ENCODE data around the gene CDC42BPB.
"Not testable (repeated sequence)": the region's sequence is repeated elsewhere in the genome, so short reads cannot be mapped to it uniquely, and the experiment has no call there.

Gene CDC42BPB

DNA sequence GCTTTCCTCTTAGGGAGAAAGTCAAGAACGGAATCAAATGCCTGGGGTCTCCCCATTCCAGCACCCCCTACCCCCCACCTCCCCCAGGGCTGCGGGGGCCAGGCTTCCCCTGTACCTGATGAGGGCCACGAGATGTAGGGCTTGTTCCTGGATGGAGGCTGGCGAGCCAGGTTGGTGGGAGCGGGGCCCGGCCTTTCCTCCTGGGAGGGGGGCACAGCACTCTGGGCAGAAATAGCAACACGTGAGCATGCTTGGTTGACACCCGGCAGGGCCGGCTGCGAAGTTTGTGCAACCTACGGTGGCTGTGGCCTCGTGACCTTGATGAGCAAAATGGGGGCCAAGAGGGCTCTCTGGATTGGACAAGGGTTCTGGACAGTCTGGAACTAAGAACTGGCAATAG, 119.2 kb downstream of the CDC42BPB start:
- no peak for DNase-seq

DNA sequence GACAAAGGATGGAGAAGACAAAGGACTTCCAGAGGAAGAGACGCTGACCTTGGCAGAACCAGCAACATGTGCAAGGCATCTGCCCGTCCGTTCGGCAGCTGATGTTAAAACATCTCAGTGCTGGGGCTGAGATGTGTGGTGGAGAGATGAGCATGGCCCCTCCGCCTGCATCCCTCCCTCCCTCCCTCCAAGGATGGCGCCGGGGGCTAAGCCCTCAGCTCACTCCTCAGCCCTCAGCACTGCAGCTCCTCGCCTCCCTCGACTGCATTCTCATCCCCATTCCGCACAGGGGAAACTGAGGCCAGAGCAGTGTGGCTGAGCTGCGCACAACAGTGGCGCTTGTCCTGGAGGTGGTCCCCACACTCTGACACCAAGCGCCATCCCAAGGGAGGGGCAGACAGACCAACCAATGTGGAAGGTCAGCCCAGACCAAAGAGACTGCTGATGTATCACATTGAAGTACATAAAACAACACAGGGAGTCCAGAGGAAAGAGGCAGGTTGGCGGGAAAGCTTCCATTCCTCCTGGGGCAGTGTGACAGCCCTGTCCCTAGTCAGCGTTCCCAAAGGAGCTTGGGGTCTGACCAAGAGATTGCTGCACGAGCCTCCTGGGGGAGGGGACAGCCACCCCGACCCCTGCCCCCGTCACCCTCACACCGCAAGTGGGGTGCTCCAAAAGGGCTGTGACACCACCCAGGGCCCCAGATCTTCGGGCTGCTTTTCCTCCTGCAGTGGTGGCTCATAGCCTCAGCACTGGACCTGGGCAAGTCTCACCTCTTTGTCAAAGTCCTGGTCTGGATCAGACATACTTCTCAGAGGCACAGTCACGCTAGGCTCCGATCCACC, 119.8 kb downstream of the CDC42BPB start:
- no peak for DNase-seq

DNA sequence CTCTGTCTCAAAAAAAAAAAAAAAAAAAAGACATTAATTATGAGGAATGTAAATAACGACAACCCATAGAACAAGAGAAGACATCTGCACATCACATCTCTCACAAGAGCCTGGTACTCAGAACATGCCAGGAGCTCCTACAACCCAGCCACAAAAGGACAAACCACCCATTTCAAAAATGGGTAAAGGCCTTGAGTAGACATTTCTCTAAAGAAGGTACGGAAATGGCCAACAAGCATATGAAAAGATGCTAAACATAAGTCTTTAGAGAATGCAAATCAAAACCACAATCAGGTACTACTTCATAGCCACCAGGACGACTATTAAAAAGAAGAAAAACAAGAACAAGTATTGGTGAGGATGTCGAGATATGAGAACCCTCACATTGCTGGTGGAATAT, 121.6 kb downstream of the CDC42BPB start:
- DNase-seq, result no peak

DNA sequence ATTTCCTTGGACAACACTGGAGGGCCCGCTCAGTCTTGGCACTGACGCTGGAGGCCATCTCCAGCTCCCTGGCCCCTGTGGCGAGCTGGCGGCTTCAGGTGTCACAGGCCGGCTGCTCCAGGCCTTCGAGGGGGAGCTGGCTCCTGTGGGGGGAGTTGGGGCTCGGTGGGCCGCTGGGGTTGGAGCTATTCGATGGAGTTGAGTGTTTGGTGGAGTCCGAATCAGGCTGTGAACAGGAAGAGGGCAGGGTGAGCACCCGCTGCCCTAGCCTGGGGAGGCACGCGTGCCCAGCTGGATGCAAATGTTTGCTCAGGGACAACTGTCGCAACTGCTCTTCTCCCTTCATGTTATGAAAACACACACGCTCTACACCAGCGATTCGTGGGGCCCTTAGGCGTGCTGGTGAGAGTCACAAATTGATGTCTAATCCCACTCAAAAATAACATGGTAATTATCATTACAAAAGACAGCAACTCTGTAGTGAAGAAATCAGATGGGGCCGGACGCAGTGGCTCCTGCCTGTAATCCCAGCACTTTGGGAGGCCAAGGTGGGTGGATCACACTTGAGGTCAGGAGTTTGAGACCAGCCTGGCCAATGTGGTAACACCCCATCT, 123.6 kb downstream of the CDC42BPB start:
- DNase-seq, result no peak

DNA sequence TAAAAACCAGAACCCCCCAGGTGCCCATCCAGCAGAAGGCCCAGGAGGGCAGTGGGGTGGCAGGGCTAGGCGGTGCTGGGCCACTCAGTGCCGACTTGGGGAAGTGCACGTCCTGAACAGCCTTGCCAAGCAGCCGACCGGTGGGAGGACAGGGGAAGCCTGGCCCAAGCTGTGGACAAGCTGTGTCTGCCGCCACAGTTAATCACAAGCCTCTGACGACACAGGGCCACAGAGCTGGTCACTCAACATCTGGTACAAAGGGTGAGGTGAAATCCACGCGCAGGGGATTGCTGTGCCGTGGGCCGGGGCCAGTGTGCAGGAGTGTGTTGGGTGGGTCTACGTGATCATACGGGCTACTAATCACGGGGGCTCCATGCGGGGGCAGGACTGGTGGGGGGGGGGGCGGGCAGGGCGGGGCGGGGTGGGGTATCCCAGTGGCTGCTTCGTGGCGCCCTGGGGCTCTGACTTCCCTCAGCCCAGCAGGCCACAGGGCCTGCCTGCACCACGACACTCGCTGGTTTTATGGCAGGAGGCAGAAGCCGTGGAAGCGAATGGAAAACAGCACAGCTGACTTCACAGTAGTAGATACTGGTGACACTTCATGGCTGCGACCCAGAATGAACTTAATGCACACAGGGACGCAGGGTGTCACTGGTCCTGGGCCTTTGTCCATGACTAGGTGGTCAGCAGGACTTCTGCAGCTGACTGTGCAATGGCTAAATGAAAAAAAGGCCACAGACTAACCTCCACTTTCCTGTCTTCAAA, 124.7 kb downstream of the CDC42BPB start:
- no peak for DNase-seq

DNA sequence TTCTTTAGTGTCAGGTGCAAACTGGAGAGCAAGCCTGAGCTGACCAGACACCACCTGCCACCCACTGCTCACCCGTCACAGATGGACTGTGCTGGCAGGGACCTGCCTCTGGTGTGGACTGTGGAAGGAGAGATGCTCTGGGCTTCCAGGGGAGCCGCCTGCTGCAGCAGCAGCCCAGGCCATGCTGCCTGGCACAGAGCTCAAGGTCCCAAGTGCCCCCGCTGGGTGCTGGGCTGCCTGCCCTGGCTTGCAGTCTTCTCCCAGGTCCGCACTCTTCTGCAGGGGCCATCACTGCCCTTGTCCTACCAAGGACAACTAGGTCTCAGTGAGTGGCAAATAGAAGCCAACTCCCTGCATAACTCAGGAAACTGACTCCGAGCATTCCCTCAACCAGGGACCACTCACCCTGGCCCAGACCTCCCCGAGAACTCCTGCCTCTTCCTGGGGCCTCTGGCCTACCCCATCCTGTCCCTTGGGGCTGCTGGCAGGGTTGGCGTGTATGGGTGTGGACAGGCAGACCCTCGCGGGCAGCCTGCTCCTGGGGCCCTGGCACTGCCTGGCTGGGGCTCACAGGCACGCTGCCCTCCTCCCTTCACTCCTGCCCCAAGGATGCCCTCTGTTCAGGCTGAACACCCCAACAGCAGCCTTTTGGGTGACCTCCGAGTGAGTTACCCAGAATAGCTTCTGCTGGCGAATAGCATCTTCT, 125.6 kb downstream of the CDC42BPB start:
- DNase-seq, result no peak

DNA sequence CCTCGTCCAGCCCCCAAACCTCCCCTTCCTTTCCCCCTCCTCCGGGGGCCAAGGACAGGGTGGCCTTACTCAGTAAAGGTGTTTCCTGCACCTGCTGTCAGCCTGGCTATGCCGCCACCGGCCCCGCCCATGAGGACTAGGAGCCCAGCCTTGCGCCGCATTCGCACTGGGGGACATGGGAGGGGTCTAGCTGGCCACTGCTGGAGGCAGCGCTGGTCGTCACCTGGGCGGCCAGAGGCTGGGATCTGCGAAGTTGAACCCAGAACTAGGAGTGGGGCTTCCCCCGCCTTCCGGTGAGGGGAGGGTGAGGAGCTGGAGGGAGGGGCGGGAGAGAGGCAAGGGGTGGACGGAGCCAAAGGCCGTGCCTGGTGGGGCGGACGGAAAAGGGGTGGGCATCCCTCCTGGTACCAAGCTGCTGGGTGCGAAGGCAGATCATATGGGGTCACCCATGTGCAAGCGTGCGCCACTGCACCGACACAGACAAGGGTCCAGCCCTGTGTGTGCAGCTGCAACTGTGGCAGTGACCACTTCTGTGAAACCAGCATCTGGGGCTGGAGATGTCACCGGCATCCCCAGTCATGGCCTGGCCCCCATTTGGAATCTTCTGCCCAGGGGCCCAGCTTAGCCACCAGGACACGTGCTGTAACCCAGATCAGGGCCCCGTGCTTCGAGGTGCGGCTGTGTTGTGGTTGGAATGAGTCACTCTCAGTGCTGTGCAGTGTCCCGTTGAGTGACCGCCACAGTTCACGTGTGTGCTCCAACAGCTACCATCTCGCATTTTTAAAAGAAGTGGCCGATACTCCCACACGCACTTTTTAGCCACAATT, 126.4 kb downstream of the CDC42BPB start:
- no peak for DNase-seq

DNA sequence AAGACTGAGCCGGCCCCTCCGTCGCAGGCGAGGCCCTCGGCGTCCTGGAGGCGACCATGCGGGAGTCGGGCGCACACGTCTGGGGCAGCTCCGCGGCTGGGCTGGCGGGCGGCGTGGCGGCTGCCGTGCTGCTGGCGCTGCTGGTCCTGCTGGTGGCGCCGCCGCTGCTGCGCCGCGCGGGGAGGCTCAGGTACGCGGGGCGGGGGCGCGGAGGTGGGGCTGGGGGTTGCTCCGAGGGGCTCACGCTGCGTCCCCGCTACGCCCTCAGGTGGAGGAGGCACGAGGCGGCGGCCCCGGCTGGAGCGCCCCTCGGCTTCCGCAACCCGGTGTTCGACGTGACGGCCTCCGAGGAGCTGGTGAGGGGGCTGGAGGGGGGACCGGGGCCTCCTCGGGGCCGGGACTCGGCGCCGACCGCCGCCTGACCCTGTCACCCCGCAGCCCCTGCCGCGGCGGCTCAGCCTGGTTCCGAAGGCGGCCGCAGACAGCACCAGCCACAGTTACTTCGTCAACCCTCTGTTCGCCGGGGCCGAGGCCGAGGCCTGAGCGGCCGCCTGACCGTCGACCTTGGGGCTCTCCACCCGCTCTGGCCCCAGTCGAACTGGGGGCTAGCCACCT, 127.1 kb downstream of the CDC42BPB start:
- DNase-seq, result no peak

DNA sequence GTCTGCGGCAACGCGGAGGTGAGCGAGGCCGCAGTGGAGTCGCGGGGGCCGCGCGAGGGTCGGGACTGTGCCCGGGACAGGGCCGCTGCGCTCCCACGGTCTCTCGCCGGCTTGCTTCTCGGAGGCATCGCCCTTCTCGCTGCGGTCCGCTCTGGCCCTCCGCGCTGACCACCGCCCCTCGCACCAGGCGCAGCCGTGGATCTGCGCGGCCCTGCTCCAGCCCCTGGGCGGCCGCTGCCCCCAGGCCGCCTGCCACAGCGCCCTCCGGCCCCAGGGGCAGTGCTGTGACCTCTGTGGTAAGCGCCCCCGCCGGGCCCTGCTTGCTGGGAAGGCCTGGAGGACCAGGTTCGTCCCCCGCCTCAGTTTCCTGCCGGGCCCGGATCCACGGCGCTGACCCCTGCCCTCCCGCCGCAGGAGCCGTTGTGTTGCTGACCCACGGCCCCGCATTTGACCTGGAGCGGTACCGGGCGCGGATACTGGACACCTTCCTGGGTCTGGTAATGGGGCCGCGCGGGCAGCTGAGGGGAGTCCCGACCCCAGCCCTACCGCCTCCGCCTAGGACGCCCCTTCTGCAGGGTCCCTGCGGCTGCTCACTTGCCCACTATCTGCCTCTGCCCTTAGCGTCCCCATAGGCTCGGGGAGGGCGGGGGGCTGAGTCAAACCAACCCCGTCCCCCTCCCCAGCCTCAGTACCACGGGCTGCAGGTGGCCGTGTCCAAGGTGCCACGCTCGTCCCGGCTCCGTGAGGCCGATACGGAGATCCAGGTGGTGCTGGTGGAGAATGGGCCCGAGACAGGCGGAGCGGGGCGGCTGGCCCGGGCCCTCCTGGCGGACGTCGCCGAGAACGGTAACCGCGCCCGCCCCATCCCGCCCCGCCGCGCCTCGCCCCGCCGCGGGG, 127.9 kb downstream of the CDC42BPB start:
- no peak for DNase-seq

DNA sequence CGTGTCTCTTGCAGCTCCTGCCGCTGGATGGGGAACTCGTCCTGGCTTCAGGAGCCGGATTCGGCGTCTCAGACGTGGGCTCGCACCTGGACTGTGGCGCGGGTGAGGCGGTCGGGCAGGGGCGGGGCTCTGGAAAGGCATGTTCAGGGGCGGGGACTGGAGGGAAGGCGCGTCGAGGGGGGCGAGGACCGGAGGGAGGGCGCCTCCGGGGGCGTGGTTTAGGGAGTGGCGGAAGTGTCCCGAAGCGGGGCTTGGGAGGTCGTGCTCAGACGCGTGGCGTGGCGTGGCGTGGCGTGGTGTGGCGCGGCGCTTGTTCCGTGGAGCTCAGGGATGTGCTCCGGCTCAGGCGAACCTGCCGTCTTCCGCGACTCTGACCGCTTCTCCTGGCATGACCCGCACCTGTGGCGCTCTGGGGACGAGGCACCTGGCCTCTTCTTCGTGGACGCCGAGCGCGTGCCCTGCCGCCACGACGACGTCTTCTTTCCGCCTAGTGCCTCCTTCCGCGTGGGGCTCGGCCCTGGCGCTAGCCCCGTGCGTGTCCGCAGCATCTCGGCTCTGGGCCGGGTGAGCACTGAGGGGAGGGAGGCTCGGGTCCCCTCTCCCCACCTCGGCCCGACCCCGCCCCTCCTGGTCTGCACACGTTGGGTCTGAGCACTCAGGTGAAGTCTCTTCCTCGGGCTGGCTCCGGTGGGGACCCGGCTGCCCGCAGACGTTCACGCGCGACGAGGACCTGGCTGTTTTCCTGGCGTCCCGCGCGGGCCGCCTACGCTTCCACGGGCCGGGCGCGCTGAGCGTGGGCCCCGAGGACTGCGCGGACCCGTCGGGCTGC, 128.7 kb downstream of the CDC42BPB start:
- peak; percentile 72 for DNase-seq

DNA sequence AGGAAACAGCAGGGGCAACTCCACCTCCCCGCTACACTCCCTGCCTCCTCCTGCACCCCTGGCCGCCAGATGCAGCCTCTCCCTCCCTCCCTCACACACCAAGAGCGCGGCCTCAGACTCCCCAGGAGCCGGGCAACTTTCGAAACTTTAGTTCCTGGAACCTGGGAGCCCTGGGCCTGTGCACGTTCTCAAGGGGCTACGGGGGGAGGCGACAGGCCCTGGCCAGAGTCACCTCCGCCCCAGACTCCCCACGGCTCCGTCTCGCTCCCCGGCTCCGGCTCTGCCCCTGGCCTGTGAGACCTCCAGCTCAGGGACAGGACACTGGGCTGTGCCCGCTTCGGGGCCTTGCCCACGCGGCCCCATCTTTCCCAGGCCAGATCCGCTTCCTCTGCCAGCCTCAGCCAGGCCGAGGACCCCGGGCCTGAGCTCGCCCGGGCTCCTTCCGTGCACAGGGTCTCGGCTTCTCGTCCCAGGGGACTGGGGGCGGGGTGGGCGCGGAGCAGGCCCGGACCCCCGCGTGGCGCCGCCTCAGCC, 129.4 kb downstream of the CDC42BPB start:
- DNase-seq, result no peak

DNA sequence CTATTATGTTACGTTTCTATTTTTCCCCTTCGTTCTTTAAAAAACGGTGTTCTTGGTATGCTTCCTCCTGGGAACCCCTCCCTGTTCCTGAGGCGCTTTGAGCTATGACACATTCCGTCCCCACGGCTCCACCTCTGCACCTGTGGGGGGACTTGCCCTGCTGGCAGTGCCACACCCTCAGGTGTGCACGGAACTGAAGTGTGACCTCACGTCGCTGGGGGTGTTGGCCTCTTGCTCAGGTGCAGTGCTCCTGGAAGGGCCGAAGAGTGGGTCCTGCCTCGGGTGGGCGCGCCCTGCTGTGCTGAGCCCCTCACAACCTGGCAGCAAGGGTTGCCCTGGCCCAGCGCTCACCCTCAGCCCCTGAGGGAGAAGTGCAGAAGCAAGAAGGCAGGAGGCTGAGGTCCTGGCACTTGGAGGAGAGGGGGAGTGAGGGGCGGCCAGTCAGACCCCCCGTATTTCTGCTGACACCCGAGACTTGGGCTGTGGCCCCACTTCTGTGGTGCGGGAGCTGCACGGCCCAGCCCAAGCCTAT, 129.9 kb downstream of the CDC42BPB start:
- DNase-seq, result no peak

DNA sequence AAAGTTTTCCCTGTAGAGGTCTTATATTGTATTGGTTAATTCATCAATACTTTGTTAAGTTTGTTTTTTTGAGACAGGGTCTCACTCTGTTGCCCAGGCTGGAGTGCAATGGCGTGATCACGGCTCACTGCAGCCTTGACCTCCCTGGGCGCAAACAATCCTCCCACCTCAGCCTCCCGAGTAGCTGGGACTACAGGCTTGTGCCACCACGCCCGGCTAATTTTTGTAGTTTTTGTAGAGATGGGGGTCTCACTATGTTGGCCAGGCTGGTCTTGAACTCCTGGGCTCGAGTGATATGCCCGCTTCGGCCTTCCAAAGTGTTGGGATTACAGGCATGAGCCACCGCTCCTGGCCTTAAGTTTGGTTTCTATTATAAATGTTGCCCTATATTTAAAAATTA, 130.5 kb downstream of the CDC42BPB start:
- DNase-seq, result not testable (repeated sequence)

DNA sequence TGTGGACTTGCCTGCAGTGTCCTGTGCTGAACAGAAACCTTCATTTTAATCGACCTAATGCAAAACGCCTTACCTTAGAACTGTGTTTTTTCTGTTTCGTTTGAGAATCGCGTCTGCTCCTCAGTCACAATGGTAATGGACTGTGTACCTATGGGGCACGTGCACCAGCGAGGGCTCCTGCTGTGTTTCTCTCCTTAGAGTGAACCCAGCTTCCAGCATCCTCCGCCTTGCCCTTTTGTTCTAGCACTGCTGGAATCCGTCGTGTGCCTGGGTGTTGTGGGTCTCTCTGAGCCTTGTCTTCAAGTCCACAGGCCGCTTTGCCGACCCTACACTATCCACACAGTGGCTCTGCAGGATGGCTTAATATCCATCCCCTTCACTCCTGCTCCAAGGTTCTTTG, 131.2 kb downstream of the CDC42BPB start:
- DNase-seq, result no peak

DNA sequence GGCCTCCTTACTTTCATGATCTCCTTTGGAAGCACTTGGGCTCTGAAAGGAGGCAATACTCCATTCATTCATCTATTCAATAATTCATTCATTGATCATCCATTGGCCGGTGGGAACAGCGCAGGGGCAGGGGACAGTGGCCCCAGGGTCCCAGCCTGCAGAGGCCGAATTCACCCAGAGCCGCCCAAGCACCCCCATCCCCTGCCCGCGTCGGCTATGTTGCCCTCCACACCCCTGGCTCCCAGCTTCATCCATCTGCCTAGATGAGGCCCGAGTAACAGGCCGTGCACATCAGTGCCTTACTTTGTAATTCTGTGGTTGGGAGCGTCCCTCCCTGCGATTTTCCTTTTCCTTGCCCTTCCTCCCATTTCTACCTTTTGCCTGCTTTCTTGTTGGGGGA, 131.7 kb downstream of the CDC42BPB start:
- DNase-seq, result no peak

DNA sequence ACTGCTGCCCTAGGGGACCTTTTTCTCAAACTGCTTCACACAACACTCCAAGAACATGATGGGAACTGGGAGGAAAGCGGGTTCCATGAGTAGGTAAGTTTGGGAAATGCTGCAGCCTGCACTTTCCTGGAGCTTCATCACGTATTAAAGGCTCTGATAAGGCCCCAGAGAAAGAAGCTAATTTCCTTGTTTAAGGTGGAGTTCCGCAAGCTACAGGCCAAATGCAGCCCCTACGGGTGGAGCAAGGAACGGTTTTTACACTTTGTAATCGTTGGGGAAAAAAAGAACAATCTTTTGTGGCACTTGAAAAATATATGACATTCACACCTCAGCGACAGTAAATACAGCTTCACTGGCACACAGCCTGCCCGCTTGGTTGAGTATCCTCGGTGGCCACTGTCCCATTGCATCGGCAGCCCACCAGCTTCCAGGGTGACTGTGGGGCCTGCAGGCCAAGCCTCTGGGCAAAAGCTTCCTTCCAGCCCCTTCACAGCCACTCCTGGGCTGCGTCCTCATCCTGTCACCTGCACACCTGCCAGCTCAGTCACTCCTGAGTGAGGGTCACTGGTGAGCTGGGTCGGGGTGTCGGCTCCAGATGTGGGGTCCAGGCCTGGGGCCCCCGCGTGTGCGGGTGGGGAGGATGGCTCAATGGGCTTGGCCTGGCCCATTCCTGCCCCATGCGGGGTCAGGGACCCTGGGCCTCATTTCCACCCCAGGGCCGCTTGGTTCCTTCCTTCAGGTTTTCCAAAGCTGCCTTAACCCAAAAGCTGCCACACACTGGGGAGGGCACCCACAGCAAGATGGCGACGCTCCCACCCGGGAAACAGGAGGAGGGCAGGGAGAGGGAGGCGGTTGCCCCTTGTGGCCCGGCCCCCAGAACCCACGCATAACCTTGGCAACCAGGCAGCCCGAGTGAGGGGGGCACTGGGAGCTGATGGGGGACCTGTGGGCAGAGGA, 132.4 kb downstream of the CDC42BPB start:
- DNase-seq, result peak; percentile 6

DNA sequence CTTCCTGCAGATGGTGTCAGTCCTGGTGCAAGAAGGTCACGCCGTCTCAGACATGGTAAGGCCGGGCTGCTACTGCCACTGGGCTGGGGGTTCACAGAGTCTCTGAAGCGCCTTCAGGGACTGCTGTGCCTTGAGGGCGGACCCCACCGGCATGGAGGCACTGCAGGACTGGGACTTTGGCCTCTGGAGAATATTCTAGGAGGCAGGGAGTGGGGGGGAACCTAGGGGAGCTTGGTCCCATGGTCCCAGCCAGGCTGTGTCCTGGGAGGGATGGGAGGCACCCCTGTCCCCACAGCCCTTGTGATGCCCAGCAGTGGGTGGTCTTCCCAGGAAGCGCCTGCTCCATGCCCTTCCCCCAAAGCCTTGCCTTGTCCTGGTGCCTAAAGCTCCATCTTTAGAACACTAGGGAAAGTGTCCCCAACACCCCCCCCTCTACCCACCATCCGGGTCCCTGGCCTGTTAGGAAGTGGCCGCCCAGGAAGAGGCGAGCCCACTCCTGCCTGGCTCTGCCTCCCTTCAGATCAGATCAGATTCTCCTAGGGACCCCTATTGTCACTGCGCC, 133.3 kb downstream of the CDC42BPB start:
- no peak for DNase-seq
